HFFc6 (cell line): ENCODE measurements around the gene HCK. TPM values are rescaled to one million over a fixed set of nuclear protein-coding genes. Genes with fewer than 3 reads are reported as not detected.

Experiments
- DNase-seq: peaks from one replicate; pipeline ENCODE4 v3.0.0-alpha.2; 2018
- H3K27ac Mint-ChIP-seq: 2 replicates; pipeline ENCODE4 v1.8.0; 2020; ENCODE audit warnings: mild to moderate bottlenecking, mixed read lengths
- H3K27me3 Mint-ChIP-seq: 2 replicates; pipeline ENCODE4 v1.8.0; 2021; ENCODE audit warnings: mild to moderate bottlenecking, moderate library complexity, mixed read lengths; ENCODE audit not compliant: insufficient read depth
- H3K36me3 Mint-ChIP-seq: 2 replicates; pipeline ENCODE4 v1.8.0; 2021; ENCODE audit warnings: low read depth, mixed read lengths
- H3K4me1 Mint-ChIP-seq: 2 replicates; pipeline ENCODE4 v1.8.0; 2020; ENCODE audit warnings: low read depth, mixed read lengths
- H3K4me3 Mint-ChIP-seq: 2 replicates; pipeline ENCODE4 v1.8.0; 2020; ENCODE audit warnings: mild to moderate bottlenecking, moderate library complexity, mixed read lengths
- H3K9me3 Mint-ChIP-seq: 2 replicates; pipeline ENCODE4 v1.8.0; 2020; ENCODE audit warnings: mild to moderate bottlenecking, mixed read lengths
- total RNA-seq, 6 experiments: library from RNA; stranded (reverse); fragmentation: NEBNext Ultra II Directional; extraction: Animal tissue kit (Norgen Biotek cat#: 25700); gene quantifications; 2 replicates in 1 of 6; 3 replicates in 5 of 6; pipeline ENCODE4 v1.2.3, GENCODE V29; 2021
- TF ChIP-seq, protein P1 (sequence below): fragments of 200-600 bp; sonication (generic); IDR thresholded peaks from 2 replicates; pipeline ENCODE4 v1.5.0; 2021; ENCODE audit warnings: antibody characterized with exemption, mild to moderate bottlenecking

Gene HCK
- total RNA-seq, 6 experiments from 2014 or later, result not detected

DNA sequence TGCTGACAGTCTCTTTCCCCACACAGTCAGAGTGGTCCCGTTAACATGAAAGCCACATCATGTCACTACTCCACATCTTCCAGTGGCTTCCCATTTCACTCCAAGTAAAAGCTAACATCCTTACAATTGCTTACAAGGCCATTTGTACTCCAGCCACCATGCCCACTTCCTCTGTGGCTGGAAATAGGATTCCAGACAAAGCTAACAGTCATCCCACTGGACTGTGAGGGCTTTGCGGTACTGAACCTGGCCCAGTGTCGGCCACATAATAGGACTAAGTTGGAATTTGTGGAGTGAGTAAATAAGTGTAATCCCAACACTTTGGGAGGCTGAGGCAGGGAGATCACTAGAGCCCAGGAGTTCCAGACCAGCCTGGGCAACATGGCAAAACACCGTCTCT is 31.0 kb upstream of the HCK start:
- TF ChIP-seq, protein P1, sequence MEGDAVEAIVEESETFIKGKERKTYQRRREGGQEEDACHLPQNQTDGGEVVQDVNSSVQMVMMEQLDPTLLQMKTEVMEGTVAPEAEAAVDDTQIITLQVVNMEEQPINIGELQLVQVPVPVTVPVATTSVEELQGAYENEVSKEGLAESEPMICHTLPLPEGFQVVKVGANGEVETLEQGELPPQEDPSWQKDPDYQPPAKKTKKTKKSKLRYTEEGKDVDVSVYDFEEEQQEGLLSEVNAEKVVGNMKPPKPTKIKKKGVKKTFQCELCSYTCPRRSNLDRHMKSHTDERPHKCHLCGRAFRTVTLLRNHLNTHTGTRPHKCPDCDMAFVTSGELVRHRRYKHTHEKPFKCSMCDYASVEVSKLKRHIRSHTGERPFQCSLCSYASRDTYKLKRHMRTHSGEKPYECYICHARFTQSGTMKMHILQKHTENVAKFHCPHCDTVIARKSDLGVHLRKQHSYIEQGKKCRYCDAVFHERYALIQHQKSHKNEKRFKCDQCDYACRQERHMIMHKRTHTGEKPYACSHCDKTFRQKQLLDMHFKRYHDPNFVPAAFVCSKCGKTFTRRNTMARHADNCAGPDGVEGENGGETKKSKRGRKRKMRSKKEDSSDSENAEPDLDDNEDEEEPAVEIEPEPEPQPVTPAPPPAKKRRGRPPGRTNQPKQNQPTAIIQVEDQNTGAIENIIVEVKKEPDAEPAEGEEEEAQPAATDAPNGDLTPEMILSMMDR, result no peak
- Mint-ChIP-seq H3K9me3 (no peaks in the 10 kb centered on the region), H3K27me3 (peaks cover 57% of the 10 kb centered on the region), H3K27ac (no peak overlapping the region), H3K36me3 (peaks cover 4% of the 10 kb centered on the region), H3K4me1 (peaks cover 5% of the 10 kb centered on the region; the same call in 1 of the 2 replicates), H3K4me3 (no peak overlapping the region)
- DNase-seq, result no peak

DNA sequence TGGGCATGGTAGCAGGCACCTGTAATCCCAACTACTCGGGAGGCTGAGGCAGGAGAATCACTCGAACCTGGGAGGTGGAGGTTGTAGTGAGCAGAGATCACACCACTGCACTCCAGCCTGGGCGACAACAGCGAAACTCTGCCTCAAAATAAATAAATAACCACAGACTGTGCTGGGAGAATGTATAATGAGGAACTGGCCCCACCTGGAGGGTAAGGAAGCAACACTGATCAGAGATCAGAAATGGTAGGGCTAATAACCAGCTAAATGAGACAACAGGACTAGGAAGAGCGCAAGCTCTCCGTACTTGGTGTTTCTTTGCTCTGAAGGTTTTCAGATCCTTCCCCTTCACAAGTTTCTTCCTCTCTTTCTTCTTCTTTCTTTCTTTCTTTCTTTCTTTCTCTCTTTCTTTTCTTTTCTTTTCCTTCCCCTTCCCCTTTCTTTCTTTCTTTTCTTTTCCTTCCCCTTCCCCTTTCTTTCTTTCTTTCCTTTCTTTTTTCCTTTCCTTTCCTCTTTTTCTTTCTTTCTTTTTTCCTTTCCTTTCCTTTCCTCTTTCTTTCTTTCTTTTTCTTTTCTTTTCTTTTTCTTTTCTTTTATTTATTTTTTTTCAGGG is 27.3 kb upstream of the HCK start:
- no peaks in the 10 kb centered on the region for H3K36me3 Mint-ChIP-seq
- H3K4me1 Mint-ChIP-seq, result no peaks in the 10 kb centered on the region
- TF ChIP-seq, protein P1, result no peak; the same call in 1 of the 2 replicates
- no peaks in the 10 kb centered on the region for H3K9me3 Mint-ChIP-seq
- peaks cover 49% of the 10 kb centered on the region for H3K27me3 Mint-ChIP-seq
- no peak overlapping the region for H3K4me3 Mint-ChIP-seq
- DNase-seq, result no peak
- no peak overlapping the region for H3K27ac Mint-ChIP-seq

DNA sequence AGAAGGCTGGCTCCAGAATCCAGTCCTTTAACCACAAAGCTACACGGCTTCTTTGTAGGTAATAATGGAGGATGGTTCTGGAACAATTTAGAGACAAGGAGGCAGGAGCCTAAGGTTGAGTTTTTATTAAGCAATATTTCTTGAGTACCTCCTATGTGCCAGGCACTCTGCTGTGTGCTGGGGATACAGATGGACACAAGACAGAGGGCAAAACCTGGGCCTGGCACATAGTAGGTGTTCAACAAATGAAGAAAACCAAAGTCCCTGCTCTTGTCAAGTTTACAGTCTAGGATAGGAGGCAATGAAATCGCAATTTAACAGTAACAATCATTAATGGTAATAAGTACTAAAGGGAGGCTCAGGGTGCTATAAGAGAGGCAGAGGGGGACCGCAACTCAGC is 24.4 kb upstream of the HCK start:
- Mint-ChIP-seq H3K4me3 (no peak overlapping the region), H3K27ac (no peak overlapping the region), H3K4me1 (no peaks in the 10 kb centered on the region), H3K9me3 (no peaks in the 10 kb centered on the region), H3K36me3 (no peaks in the 10 kb centered on the region), H3K27me3 (peaks cover 30% of the 10 kb centered on the region)
- TF ChIP-seq, protein P1, result no peak
- no peak for DNase-seq

DNA sequence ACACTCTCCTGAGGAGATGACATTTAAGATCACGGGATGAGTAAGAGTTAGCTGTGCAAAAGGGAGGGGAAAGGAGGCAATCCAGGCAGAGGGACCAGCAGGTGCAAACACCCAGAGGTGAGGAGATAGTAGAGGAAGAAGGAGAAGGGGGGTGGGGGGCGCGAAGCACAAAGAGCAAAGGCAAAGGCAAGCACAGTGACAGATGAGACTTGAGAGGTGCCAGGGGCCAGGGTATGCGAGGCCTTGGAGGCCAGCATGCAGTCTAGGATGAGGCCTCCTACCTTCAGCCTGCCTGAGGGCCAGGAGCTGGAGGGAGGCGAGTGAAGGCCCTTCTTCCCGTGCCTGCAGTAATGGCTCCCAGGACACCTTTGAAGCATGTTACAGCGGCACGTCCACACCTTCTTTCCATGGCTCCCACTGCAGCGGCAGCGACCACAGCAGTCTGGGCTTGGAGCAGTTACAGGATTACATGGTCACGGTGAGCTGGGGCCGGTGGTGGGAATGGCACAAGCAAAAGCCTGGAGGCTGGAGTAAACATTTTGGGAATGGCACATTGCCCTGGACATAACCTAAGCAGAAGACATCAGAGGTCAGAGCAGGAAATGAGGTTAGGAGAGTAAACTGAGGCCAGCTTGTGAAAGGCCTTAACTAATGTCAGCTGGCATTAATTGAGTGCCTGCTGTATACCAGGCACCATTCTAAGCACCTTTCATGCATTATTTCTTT is 23.2 kb upstream of the HCK start:
- TF ChIP-seq, protein P1, result no peak
- peaks cover 32% of the 10 kb centered on the region for H3K27me3 Mint-ChIP-seq
- no peak overlapping the region for H3K27ac Mint-ChIP-seq
- no peaks in the 10 kb centered on the region for H3K36me3 Mint-ChIP-seq
- no peaks in the 10 kb centered on the region for H3K9me3 Mint-ChIP-seq
- DNase-seq, result no peak
- no peak overlapping the region for H3K4me3 Mint-ChIP-seq
- no peaks in the 10 kb centered on the region for H3K4me1 Mint-ChIP-seq

DNA sequence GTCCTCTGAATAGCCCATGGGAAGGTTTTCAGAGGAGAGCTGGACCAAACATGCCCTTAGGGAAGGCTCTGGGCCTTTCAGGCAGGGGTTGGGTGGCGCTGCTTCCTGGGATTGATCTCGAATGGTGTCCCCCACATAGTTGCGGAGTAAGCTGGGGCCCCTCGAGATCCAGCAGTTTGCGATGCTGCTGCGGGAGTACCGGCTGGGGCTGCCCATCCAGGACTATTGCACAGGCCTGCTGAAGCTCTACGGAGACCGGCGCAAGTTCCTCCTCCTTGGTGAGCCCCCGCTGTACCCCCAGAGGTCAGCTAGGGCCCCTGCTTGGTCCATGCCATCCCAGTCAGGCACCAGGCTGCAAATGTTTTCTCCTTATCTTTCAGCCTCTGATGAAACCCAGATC is 22.5 kb upstream of the HCK start:
- H3K36me3 Mint-ChIP-seq, result no peaks in the 10 kb centered on the region
- no peaks in the 10 kb centered on the region for H3K4me1 Mint-ChIP-seq
- no peaks in the 10 kb centered on the region for H3K9me3 Mint-ChIP-seq
- TF ChIP-seq, protein P1, result no peak
- H3K27me3 Mint-ChIP-seq, result peaks cover 39% of the 10 kb centered on the region
- no peak for DNase-seq
- no peak overlapping the region for H3K4me3 Mint-ChIP-seq
- H3K27ac Mint-ChIP-seq, result no peak overlapping the region
